ENCODE results near the gene CPB2. TPM values are rescaled to one million over a fixed set of nuclear protein-coding genes. Genes with fewer than 3 reads are reported as not detected.

CPB2 gene
- total and polyA plus RNA-seq, 2 of the 8 experiments (the other 6 are each of a cell fraction or from before 2014, with no cell fraction given), result not detected

GRCh38 chr13:46124531-46124966 lies 19.7 kb upstream of the CPB2 start:
- Histone ChIP-seq H2AK5ac (ENCODE audit: low read depth, low read length) (no peak overlapping the region), H3K36me3 (ENCODE audit: control insufficient read depth in 2 of 4, insufficient read depth in 4 of 4, low read length in 3 of 4) (no peaks in the 10 kb centered on the region), H3K23ac (ENCODE audit: insufficient read length) (no peak overlapping the region), H3K14ac (ENCODE audit: insufficient read length) (no peak overlapping the region), H2AFZ (ENCODE audit: low read length) (0 out of 2 replicates have a peak overlapping the region, but pooled peaks have one; percentile 6), H3K9me3 (ENCODE audit: insufficient read depth in 2 of 2, low read depth in 1 of 2, low read length in 1 of 2) (no peaks in the 10 kb centered on the region), H2BK20ac (ENCODE audit: low read length) (no peak overlapping the region), H3K18ac (ENCODE audit: extremely low read depth, low read length) (no peak overlapping the region), H2BK12ac (ENCODE audit: low read depth, low read length) (no peak overlapping the region), H3K4me3 (ENCODE audit: extremely low read depth in 1 of 4, insufficient read depth in 2 of 4, low read depth in 3 of 4, low read length in 4 of 4) (no peak overlapping the region), H3K56ac (replicated peaks; ENCODE audit: insufficient read length, low read depth, low read length) (no peak overlapping the region), H3K4me1 (replicated peaks in 1 of 4; ENCODE audit: control insufficient read depth in 3 of 4, insufficient read depth in 4 of 4, low read length in 3 of 4) (peaks cover 0 to 5% (median 0%) of the 10 kb centered on the region in 4 experiments; a peak in 1 of 7 replicates), H2BK5ac (ENCODE audit: low read depth, low read length) (no peak overlapping the region), H4K91ac (replicated peaks; ENCODE audit: insufficient read length, low read length) (no peak overlapping the region), H3K79me1 (ENCODE audit: low read depth, low read length) (no peaks in the 10 kb centered on the region), H3K4ac (replicated peaks; ENCODE audit: insufficient read length, low read depth, low read length) (no peak overlapping the region), H3K27me3 (replicated peaks in 1 of 4; ENCODE audit: control insufficient read depth in 3 of 4, extremely low read depth in 1 of 4, insufficient read depth in 3 of 4, low read length in 3 of 4) (no peaks in the 10 kb centered on the region), H3K79me2 (ENCODE audit: control insufficient read depth in 1 of 2, insufficient read depth in 2 of 2, low read length in 2 of 2) (no peaks in the 10 kb centered on the region), H3K27ac (ENCODE audit: low read depth, low read length) (no peak overlapping the region), H4K5ac (ENCODE audit: insufficient read length, low read depth, low read length) (no peak overlapping the region), H4K8ac (ENCODE audit: extremely low read depth, insufficient read depth, low read length) (no peak overlapping the region; the same call in 1 of the 2 replicates), H4K20me1 (replicated peaks in 1 of 2; ENCODE audit: control insufficient read depth in 1 of 2, insufficient read depth in 2 of 2, low read length in 2 of 2) (no peaks in the 10 kb centered on the region), H3K9ac (replicated peaks in 1 of 4; ENCODE audit: extremely low read depth in 1 of 4, low read depth in 3 of 4, low read length in 3 of 4) (no peak overlapping the region), H3K4me2 (ENCODE audit: insufficient read depth in 1 of 2, low read depth in 2 of 2, low read length in 2 of 2) (no peak overlapping the region), H2BK120ac (replicated peaks; ENCODE audit: low read depth, low read length) (no peak overlapping the region), H2BK15ac (ENCODE audit: low read length) (no peak overlapping the region), H3K23me2 (ENCODE audit: low read depth, low read length) (no peaks in the 10 kb centered on the region; the same call in 1 of the 2 replicates)
- ChIA-PET CTCF (ENCODE audit: partially characterized antibody) (interaction anchor here (1.1 to 3.5 kb wide), 2 partner anchors 12 to 53 kb away, joined by 3 to 21 read pairs; no protein-coding TSS in a partner anchor), POLR2A (ENCODE audit: partially characterized antibody) (no interaction called here)
- 94% methylated on average over 10 of the region's 10 CpGs; no CpG with 5 or more reads in 1 of the 2 experiments for WGBS, 2 experiments (ENCODE audit: extremely low coverage in 1 of 2, insufficient coverage in 1 of 2, insufficient read length in 1 of 2, insufficient replicate concordance in 2 of 2, low coverage in 1 of 2, low lambda C conversion rate in 2 of 2, missing lambda C conversion rate in 1 of 2)
- FAIRE-seq, result no peak
- no peak for DNase-seq (ENCODE audit: low read depth in 1 of 2, low spot score in 2 of 2)
- TF ChIP-seq SP4 (IDR thresholded peaks at IDR 0.05; ENCODE audit: low read length) (no peak), RNF2 (IDR thresholded peaks at IDR 0.05; ENCODE audit: borderline replicate concordance, low read depth, low read length, missing control alignments, poor library complexity, severe bottlenecking) (no peak), CREB1 (IDR thresholded peaks at IDR 0.05) (no peak), E2F6 (IDR thresholded peaks at IDR 0.05) (no peak), TBP (IDR thresholded peaks at IDR 0.05; ENCODE audit: low read depth, low read length) (no peak), RXRA (IDR thresholded peaks at IDR 0.05; ENCODE audit: insufficient read depth, low read depth, low read length) (no peak), TAF7 (optimal IDR thresholded peaks at IDR 0.05; ENCODE audit: borderline replicate concordance, low read depth, low read length) (no peak), CEBPB (IDR thresholded peaks at IDR 0.05; ENCODE audit: low read depth, low read length) (no peak), SP2 (IDR thresholded peaks at IDR 0.05; ENCODE audit: low read length) (no peak), YY1 (IDR thresholded peaks at IDR 0.05; ENCODE audit: low read depth, low read length) (no peak), CHD1 (IDR thresholded peaks at IDR 0.05; ENCODE audit: low read depth, low read length) (no peak), SIX5 (IDR thresholded peaks at IDR 0.05; ENCODE audit: low read depth, low read length) (no peak), JUN (IDR thresholded peaks at IDR 0.05; ENCODE audit: low read depth, low read length) (no peak), KDM5A (IDR thresholded peaks at IDR 0.05; ENCODE audit: low read length) (no peak)

All from H1 (cell line).